GM19397 (cell line): Measurements from ENCODE around the gene TPSG1.
"Not testable (repeated sequence)": the region's sequence is repeated elsewhere in the genome, so short reads cannot be mapped to it uniquely, and the experiment has no call there.

ENCODE experiments used
- ATAC-seq: cut with Tn5 transposase; IDR thresholded peaks from one replicate; pipeline ENCODE4 v1.9.1; 2021; ENCODE audit warnings: mild to moderate bottlenecking, moderate library complexity; ENCODE audit not compliant: unreplicated experiment

Gene TPSG1

DNA sequence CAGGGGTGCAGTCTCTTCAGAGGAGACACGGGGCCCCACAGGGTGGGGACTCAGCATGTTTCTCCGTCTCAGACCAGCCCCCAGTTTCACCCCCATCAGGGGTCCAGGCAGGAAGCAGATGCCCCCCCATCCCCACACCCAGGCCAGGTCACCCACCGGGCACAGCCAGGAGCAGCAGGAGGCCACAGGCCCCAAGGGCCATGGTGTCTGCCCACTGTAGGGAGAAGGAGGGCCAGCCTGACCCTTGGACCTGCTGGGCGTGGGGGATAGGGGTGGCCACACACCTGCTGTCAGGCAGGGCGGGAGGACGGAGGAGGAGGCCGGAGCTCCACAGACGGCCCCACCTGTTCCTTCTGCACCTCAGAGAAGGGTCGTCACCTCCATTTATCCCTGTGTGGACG, at the start of gene TPSG1:
Gene TPSG1, minus strand, starts transcription at position 218 of the 401 bp plus-strand sequence. Its CDS starts 16 bp downstream, at position 202.
- no peak for ATAC-seq

- ATAC-seq: no peak
Observed at GRCh38 chr16:1274767-1275166, 49.7 kb upstream of the TPSG1 start.

- no peak for ATAC-seq
Observed at GRCh38 chr16:1273816-1274215, 48.7 kb upstream of the TPSG1 start.

DNA sequence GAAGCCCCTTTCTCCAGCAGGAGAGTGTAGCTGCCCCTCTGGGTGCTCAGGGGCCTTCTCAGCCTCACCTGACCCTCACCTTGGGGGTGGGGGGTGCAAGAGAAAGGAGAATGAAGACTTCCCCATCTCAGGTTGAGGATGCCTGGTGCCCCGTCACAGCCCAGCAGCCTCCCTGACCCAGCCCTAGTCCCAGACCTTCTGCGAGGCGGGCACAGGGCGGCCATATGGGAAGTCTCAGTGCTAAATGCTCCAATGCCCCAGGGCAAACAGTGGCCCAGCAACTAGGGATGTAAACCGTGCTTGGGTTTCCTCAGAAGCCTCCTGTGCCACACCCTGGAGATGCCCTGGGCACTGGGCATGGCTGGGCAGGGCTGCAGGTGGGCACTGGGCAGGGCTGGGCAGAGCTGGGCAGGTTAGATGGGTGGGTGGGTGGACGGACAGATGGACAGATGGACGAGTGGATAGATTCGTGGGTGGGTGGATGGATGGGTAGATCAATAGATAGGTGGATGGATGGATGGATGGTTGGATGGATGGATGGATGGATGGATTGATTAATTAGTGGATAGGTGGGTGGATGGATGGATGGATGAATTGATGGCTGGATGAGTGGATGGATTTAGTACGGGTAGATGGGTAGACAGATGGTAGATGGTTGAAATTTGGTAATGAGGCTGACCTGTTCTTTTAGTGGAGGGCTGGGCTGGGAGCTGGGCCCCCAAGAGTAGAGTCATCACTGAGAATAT, 47.6 kb upstream of the TPSG1 start:
- no peak for ATAC-seq

- ATAC-seq: not testable (repeated sequence)
Observed at GRCh38 chr16:1271724-1272413, 46.8 kb upstream of the TPSG1 start.

DNA sequence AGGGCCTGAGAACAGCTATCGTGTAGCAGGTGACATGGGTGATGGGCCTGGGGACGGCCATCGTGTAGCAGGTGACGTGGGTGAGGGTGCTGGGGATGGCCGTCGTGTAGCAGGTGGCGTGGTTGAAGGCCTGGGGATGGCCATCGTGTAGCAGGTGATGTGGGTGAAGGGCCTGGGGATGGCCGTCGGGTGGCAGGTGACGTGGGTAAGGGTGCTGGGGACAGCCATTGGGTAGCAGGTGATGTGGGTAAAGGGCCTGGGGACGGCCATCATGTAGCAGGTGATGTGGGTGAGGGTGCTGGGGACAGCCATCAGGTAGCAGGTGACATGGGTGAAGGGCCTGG, 46.3 kb upstream of the TPSG1 start:
- ATAC-seq: no peak

DNA sequence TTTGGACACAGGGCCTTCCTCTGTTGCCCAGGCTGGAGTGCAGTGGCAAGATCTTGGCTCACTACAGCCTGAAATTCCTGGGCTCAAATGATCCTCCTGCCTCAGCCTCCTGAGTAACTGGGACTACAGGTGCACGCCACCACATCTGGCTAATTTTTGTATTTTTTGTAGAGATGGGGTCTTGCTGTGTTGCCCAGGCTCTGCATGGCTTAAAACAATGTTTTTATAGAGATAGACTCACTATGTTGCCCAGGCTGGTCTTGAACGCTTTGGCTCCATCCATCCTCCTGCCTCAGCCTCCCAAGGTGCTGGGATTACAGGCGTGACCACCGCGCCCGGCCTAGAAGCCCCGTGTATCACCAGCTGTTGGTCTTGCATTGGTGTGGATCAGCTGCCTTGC, 44.4 kb upstream of the TPSG1 start:
- not testable (repeated sequence) for ATAC-seq

GRCh38 chr16:1265826-1266225, 40.8 kb upstream of the TPSG1 start:
- ATAC-seq: no peak

GRCh38 chr16:1265090-1265630, 40.1 kb upstream of the TPSG1 start:
- ATAC-seq: no peak

- no peak for ATAC-seq
Observed at GRCh38 chr16:1264345-1265089, 39.4 kb upstream of the TPSG1 start.

DNA sequence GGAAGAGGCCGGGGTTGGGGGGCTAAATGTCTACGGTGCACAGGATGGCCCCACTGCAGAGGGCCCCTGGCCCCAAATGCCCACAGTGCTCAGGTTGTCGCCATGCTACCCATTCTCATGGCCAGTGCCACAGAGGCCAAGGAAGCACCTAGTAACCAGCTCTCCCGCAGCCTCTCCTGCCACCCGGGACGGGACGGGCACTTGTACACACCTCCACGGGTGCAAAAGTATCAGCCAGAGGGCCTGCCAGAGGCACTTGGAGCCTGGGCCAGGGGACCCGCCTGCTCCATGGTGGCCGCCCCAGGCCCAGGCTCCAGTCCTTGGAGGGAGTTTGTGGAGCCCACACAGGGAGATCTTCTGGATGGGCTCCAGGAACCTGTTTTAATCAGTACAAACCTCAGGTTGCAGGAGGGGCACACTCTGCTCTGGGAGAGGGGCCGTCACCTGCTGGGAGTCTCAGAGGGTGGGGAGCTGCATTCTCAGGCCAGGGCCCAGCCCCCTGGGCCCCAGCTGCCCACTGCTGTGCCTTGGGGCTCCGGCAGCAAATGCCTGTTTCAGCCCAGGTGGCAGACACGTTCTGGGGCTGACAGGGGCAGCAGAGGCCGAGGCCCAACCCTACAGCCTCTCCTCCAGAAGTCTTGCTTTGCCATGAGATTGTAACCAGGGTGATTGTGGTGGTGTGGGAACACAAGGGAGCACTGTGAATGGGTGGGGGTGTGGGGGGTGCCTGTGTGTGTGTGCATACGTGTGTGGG, 38.7 kb upstream of the TPSG1 start:
- ATAC-seq: no peak

GRCh38 chr16:1262846-1263221, 37.8 kb upstream of the TPSG1 start:
- ATAC-seq: no peak

- ATAC-seq: no peak
Observed at GRCh38 chr16:1262210-1262845, 37.3 kb upstream of the TPSG1 start.

DNA sequence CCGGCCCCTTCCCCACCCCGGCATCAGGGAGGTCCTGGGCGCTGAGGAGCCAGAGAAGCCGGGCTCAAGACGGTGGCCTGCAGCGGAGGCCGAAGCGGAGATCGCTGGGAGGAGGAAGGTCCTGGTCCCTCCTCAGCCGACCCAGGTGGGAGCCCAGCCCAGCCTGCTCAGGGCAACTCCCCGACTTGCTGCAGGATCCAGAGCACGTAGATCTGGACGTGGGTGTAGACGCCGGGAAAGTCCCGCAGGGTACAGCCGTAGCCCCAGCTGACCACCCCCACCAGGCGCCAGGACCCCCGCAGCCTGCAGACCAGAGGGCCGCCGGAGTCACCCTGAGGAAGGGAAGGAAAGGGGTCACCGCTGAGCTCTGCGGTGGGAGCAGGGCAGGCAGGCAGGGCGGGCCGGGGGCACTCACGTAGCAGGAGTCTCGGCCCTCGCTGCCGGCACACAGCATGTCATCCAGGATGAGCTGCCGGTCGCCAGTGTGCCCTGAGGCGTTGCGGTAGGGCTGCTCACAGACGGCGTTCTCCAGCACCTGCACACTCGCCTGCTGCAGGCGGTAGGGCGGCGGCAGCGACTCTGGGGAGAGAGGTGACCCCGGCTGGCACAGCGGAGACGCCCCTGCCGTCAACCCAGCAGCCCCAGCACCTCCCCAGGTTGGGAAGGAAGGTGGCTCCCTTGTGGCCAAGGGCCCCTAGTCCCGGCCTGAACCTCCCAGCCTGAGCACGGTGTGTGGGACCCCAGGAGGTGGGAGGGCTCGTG, 36.2 kb upstream of the TPSG1 start:
- ATAC-seq: no peak

DNA sequence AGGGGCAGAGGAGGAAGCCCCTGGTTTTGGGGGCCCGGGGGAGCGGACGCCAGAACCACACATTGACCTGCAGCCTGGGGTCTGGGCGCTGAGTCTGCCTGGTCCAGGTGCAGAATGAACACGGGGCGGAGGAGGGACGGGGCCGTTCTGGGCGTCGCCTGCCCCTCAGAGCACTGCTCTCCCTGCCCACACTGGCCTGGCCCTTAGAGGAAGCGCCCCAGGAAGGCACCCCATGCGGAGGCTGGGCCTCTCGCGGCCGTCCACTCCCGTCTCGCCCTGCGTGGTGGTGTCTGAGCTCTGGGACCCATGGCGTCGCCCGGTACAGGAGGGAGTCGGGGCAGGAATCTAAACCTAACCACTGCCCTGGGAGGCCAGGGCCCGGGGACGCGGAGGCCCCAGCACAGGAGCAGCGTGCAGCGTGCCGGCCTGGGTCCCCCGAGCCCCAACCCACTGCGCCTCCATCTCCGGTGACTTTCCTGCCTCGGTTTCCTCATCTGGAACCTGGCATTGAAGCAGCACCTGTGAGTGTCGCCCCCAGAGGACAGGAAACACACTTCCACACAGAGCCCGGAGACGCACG, 35.1 kb upstream of the TPSG1 start:
- ATAC-seq: no peak

DNA sequence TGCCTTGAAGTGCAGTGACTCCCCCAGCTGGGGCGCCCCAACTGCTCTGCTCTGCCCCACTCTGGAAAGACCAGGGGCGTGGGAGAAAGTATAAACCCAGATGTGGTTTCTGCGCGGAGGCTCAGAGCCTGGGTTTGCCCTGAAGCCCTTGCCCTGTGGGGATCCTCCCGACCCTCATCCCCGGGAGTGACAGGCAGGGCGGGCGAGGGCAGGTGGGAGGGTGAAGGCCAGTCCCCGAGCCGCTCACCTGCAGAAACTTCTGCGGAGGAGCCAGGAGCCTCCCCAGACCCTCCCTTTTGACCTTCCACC, 34.6 kb upstream of the TPSG1 start:
- no peak for ATAC-seq

- no peak for ATAC-seq
Observed at GRCh38 chr16:1258906-1259759, 34.1 kb upstream of the TPSG1 start.

- no peak for ATAC-seq
Observed at GRCh38 chr16:1258225-1258600, 33.1 kb upstream of the TPSG1 start.
